ENCODE data around the gene SLC43A2. TPM values are rescaled to one million over a fixed set of nuclear protein-coding genes. Genes with fewer than 3 reads are reported as not detected.

Gene SLC43A2
- total RNA-seq, 1 experiment from 2014 or later = 12.9 TPM

GRCh38 chr17:1626333-1626732, 2.3 kb downstream of the SLC43A2 start:
- no peak overlapping the region for H2BK5ac ChIP-seq (ENCODE audit: insufficient read length, low read length)
- H3K9me3 ChIP-seq (ENCODE audit: control insufficient read depth, low read depth, low read length) = no peaks in the 10 kb centered on the region
- H4K8ac ChIP-seq (replicated peaks; ENCODE audit: insufficient read length, low read depth, low read length) = no peak overlapping the region
- H2BK15ac ChIP-seq (ENCODE audit: low read depth, low read length) = no peak overlapping the region
- no peak overlapping the region for H3K18ac ChIP-seq (ENCODE audit: insufficient read length, low read depth, low read length)
- no peak overlapping the region for H2BK20ac ChIP-seq (ENCODE audit: low read depth, low read length, poor library complexity, severe bottlenecking)
- no peak overlapping the region for H3T11ph ChIP-seq (ENCODE audit: low read length)
- DNase-seq = no peak
- Mint-ChIP-seq H3K4me1 (peaks cover 25 to 29% of the 10 kb centered on the region in 2 experiments), H3K27me3 (ENCODE audit: low read depth) (peaks cover 10% of the 10 kb centered on the region), H3K4me3 (peak overlapping the region; percentile 54 to 79), H3K27ac (peak overlapping the region in 2 of 3 experiments; percentile 45 to 89; a peak in 4 of 7 replicates), H3K9me3 (no peaks in the 10 kb centered on the region; a peak in 2 of 5 replicates), H3K36me3 (ENCODE audit: insufficient read depth in 1 of 3, low read depth in 3 of 3) (peaks cover 0 to 5% (median 0%) of the 10 kb centered on the region in 3 experiments; a peak in 5 of 7 replicates)
- H4K5ac ChIP-seq (ENCODE audit: insufficient read length, low read depth, low read length) = no peak overlapping the region
- H3K14ac ChIP-seq (ENCODE audit: insufficient read depth, low read length) = no peak overlapping the region
- no peak overlapping the region for H3K23ac ChIP-seq (ENCODE audit: insufficient read length, low read depth, low read length)
- H3K4ac ChIP-seq (ENCODE audit: low read depth, low read length) = no peak overlapping the region
- no peak overlapping the region for H2BK120ac ChIP-seq (ENCODE audit: low read depth, low read length, poor library complexity, severe bottlenecking)
- no peak overlapping the region for H2BK12ac ChIP-seq (ENCODE audit: insufficient read length, low read depth, low read length)
- no peak for TF ChIP-seq CTCF (conservative IDR thresholded peaks at IDR 0.05)
- H2AFZ ChIP-seq (ENCODE audit: low read length) = no peak overlapping the region
- no peak overlapping the region for H3K27ac ChIP-seq (ENCODE audit: insufficient read length, low read depth, low read length)
- H3K79me2 ChIP-seq (ENCODE audit: insufficient read depth, low read length) = no peaks in the 10 kb centered on the region; the same call in 1 of the 2 replicates
- no peak overlapping the region for H3K4me2 ChIP-seq (ENCODE audit: insufficient read depth, insufficient read length, low read length)
- H3K9ac ChIP-seq (ENCODE audit: extremely low read depth, insufficient read length, low read length) = no peak overlapping the region
- no CpG with 5 or more reads among the region's 3 CpGs for WGBS (ENCODE audit: extremely low coverage, insufficient read length, low lambda C conversion rate)
- no peak overlapping the region for H2AK5ac ChIP-seq (ENCODE audit: insufficient read length, low read length)
- H3K27me3 ChIP-seq (ENCODE audit: insufficient read depth, low read length) = no peaks in the 10 kb centered on the region
- peaks cover 17% of the 10 kb centered on the region for H3K23me2 ChIP-seq (ENCODE audit: insufficient read length, low read depth, low read length, poor library complexity, severe bottlenecking)
- no peaks in the 10 kb centered on the region for H3K79me1 ChIP-seq (ENCODE audit: insufficient read depth, low read depth, low read length, poor library complexity, severe bottlenecking)
- H4K91ac ChIP-seq (ENCODE audit: insufficient read length, low read depth, low read length) = no peak overlapping the region
- H4K20me1 ChIP-seq (ENCODE audit: control insufficient read depth, insufficient read depth, insufficient read length) = no peaks in the 10 kb centered on the region
- H3K56ac ChIP-seq (ENCODE audit: insufficient read length, low read depth, low read length) = no peak overlapping the region
- H3K4me1 ChIP-seq (ENCODE audit: insufficient read depth, low read length) = no peaks in the 10 kb centered on the region; the same call in 1 of the 2 replicates

All from H9 (cell line).